DMS114 treated with DMSO at 0.1 percent for 48 hours (cell line): ENCODE measurements around the gene ACOT11.
A peak's percentile ranks its signal among the peaks of the same experiment; 100 is the strongest.
"Not testable (repeated sequence)": the region's sequence is repeated elsewhere in the genome, so short reads cannot be mapped to it uniquely, and the experiment has no call there.

Experiments
- DNase-seq: peaks from one replicate; lab custom pipeline; 2025; ENCODE audit not compliant: unreplicated experiment; lab: John Stamatoyannopoulos, UW

ACOT11 gene

GRCh38 chr1:54547601-54548388, at the start of gene ACOT11:
ACOT11 (plus strand) TSS chr1:54548228; CDS start chr1:54548310, 82 bp downstream.
- DNase-seq: no peak

GRCh38 chr1:54498383-54499096, 49.5 kb upstream of the ACOT11 start:
- DNase-seq: no peak

GRCh38 chr1:54499097-54499359, 49.0 kb upstream of the ACOT11 start:
- DNase-seq: no peak

GRCh38 chr1:54499360-54500106, 48.5 kb upstream of the ACOT11 start:
- peak; percentile 47 for DNase-seq

- DNase-seq: no peak
Measured at GRCh38 chr1:54500107-54500431, 48.0 kb upstream of the ACOT11 start.

- DNase-seq: no peak
Measured at GRCh38 chr1:54501849-54502248, 46.2 kb upstream of the ACOT11 start.

GRCh38 chr1:54502342-54502741, 45.7 kb upstream of the ACOT11 start:
- DNase-seq: no peak

GRCh38 chr1:54506594-54506993, 41.4 kb upstream of the ACOT11 start:
- DNase-seq: no peak

GRCh38 chr1:54507033-54507870, 40.8 kb upstream of the ACOT11 start:
- DNase-seq: no peak

GRCh38 chr1:54510715-54511270, 37.2 kb upstream of the ACOT11 start:
- DNase-seq: no peak

- not testable (repeated sequence) for DNase-seq
Measured at GRCh38 chr1:54513921-54514580, 34.0 kb upstream of the ACOT11 start.

GRCh38 chr1:54516249-54516920, 31.6 kb upstream of the ACOT11 start:
- DNase-seq: no peak

- no peak for DNase-seq
Measured at GRCh38 chr1:54517496-54517895, 30.5 kb upstream of the ACOT11 start.

GRCh38 chr1:54518489-54518888, 29.5 kb upstream of the ACOT11 start:
- DNase-seq: no peak

- DNase-seq: no peak
Measured at GRCh38 chr1:54519709-54520108, 28.3 kb upstream of the ACOT11 start.

- no peak for DNase-seq
Measured at GRCh38 chr1:54520631-54521321, 27.3 kb upstream of the ACOT11 start.

GRCh38 chr1:54526565-54526964, 21.5 kb upstream of the ACOT11 start:
- DNase-seq: not testable (repeated sequence)

- DNase-seq: no peak
Measured at GRCh38 chr1:54528613-54529012, 19.4 kb upstream of the ACOT11 start.

- DNase-seq: no peak
Measured at GRCh38 chr1:54532033-54532432, 16.0 kb upstream of the ACOT11 start.
